K562 (cell line): ENCODE data around the gene CARD9. TPM values are rescaled to one million over a fixed set of nuclear protein-coding genes. Genes with fewer than 3 reads are reported as not detected.
A peak's percentile ranks its signal among the peaks of the same experiment; 100 is the strongest.

Experiments
- ATAC-seq: fragments of 200-7000 bp; cut with Tn5 transposase; 3 replicates; pipeline ENCODE4 v1.9.1; 2020; ENCODE audit warnings: moderate library complexity
- BruUV-seq: library from RNA; stranded (reverse); fragments of 400-500 nt; replicated peaks from 2 replicates; lab custom pipeline; 2021; lab: Mats Ljungman, UMichigan
- CTCF ChIA-PET: fragments of 300-600 bp; formaldehyde crosslinking; extraction: SDS; loops from one replicate; lab custom pipeline; 2021; ENCODE audit warnings: low intra/inter-chr PET ratio; lab: Yijun Ruan, JAX
- POLR2A ChIA-PET: fragments of 300-600, 350-650 bp; sonication (Branson Sonifier 250); formaldehyde crosslinking; extraction: SDS; loops from one replicate; lab custom pipeline; 2021; ENCODE audit warnings: antibody characterized with exemption, inconsistent platforms; lab: Yijun Ruan, JAX
- DNase-seq, 4 experiments: peaks; one replicate each; pipeline versions ENCODE4 v3.0.0 to v3.0.0-alpha.2; 2011 to 2018; ENCODE audit warnings: low spot score in 3 of 4, mixed read lengths in 3 of 4; ENCODE audit errors: extremely low read depth in 1 of 4
- FAIRE-seq: peaks from 2 replicates; lab custom pipeline; 2011; peaks lifted over from hg19 to GRCh38; lab: Jason Lieb, UNC
- H2AFZ ChIP-seq: 2 replicates; pipeline ENCODE4 v1.6.0; 2011; ENCODE audit warnings: low read depth, low read length, control low read depth, inconsistent platforms
- H3K27ac ChIP-seq: fragments of 200-600 bp; 3 replicates; pipeline ENCODE4 v1.8.0; 2011; ENCODE audit warnings: low read depth, mild to moderate bottlenecking, control low read depth, inconsistent platforms, low read length, moderate library complexity, mixed read lengths; ENCODE audit errors: extremely low read depth
- H3K27me3 ChIP-seq, 2 experiments: fragments of 300-600 bp in 1 of 2; 2 replicates in 1 of 2; 3 replicates in 1 of 2; pipeline versions ENCODE4 v1.6.0 to v1.8.0; 2011; ENCODE audit warnings: inconsistent platforms in 2 of 2, low read length in 2 of 2, mild to moderate bottlenecking in 1 of 2, mixed read lengths in 1 of 2, moderate library complexity in 1 of 2; ENCODE audit not compliant: control insufficient read depth in 2 of 2, insufficient read depth in 2 of 2
- H3K36me3 ChIP-seq: fragments of 300-600 bp; 3 replicates; pipeline ENCODE4 v1.8.0; 2011; ENCODE audit warnings: mild to moderate bottlenecking, low read length, inconsistent platforms; ENCODE audit not compliant: control insufficient read depth, insufficient read depth
- H3K4me1 ChIP-seq, 2 experiments: fragments of 200-600 bp in 1 of 2; replicated peaks in 1 of 2; 2 replicates in 1 of 2; 3 replicates in 1 of 2; pipeline versions ENCODE4 v1.5.1 to v1.8.0; 2011; ENCODE audit warnings: inconsistent platforms in 2 of 2, low read length in 2 of 2, mild to moderate bottlenecking in 1 of 2, mixed read lengths in 1 of 2, moderate library complexity in 1 of 2; ENCODE audit not compliant: control insufficient read depth in 2 of 2, insufficient read depth in 2 of 2
- H3K4me2 ChIP-seq: 2 replicates; pipeline ENCODE4 v1.6.1; 2011; ENCODE audit warnings: low read length, control low read depth, inconsistent platforms, mixed read lengths; ENCODE audit not compliant: insufficient read depth
- H3K4me3 ChIP-seq: fragments of 200-600 bp; sonication (generic), shearing (Covaris generic); 2 replicates; pipeline ENCODE4 v1.5.1; 2016; ENCODE audit warnings: control low read depth, inconsistent platforms
- H3K79me2 ChIP-seq: fragments of 200-600 bp; 3 replicates; pipeline ENCODE4 v1.8.0; 2011; ENCODE audit warnings: low read length, inconsistent platforms; ENCODE audit not compliant: control insufficient read depth, insufficient read depth
- H3K9ac ChIP-seq, 2 experiments: 2 replicates each; pipeline versions ENCODE4 v1.6.0 to v1.6.1; 2011; ENCODE audit warnings: low read depth in 2 of 2, low read length in 2 of 2, control low read depth in 1 of 2, inconsistent platforms in 1 of 2, mild to moderate bottlenecking in 1 of 2, mixed read lengths in 1 of 2; ENCODE audit not compliant: insufficient read depth in 1 of 2
- H3K9me1 ChIP-seq: one replicate; pipeline ENCODE4 v1.6.0; 2011; ENCODE audit warnings: inconsistent platforms, mild to moderate bottlenecking, low read length, moderate library complexity; ENCODE audit not compliant: control insufficient read depth, insufficient read depth
- H3K9me3 ChIP-seq: replicated peaks from 2 replicates; pipeline ENCODE4 v1.5.1; 2011; ENCODE audit warnings: low read depth, low read length, inconsistent platforms; ENCODE audit not compliant: control insufficient read depth, insufficient read depth
- H4K20me1 ChIP-seq: replicated peaks from 2 replicates; pipeline ENCODE4 v1.6.1; 2011; ENCODE audit warnings: low read length, inconsistent platforms, mixed read lengths; ENCODE audit not compliant: control insufficient read depth, insufficient read depth
- BCL6 ChIP-seq: fragments of 250-450 bp; sonication (Bioruptor Pico); IDR thresholded peaks from 2 replicates; pipeline ENCODE4 v1.4.0; 2020
- CBX3 ChIP-seq, 2 experiments: IDR thresholded peaks; 1 replicate in 1 of 2; 2 replicates in 1 of 2; pipeline ENCODE4 v1.6.1; 2012; ENCODE audit warnings: inconsistent platforms in 2 of 2, low read length in 2 of 2, borderline replicate concordance in 1 of 2, control low read depth in 1 of 2
- CXXC5 ChIP-seq: fragments of 250-450 bp; sonication (Bioruptor Pico); IDR thresholded peaks from 2 replicates; pipeline ENCODE4 v1.8.0; 2022; ENCODE audit warnings: inconsistent platforms, mild to moderate bottlenecking, moderate library complexity
- GATA2 ChIP-seq: sonication (generic); formaldehyde crosslinking; IDR thresholded peaks from 2 replicates; pipeline ENCODE4 v1.4.0; 2020; ENCODE audit warnings: mild to moderate bottlenecking, missing genetic modification reagents
- PREB ChIP-seq: sonication (generic); formaldehyde crosslinking; IDR thresholded peaks from 2 replicates; pipeline ENCODE4 v1.8.1; 2023; ENCODE audit warnings: mild to moderate bottlenecking, missing genetic modification reagents
- SAFB ChIP-seq: fragments of 200-400 bp; formaldehyde crosslinking; IDR thresholded peaks from 2 replicates; pipeline ENCODE4 v1.6.1; 2017; ENCODE audit warnings: low read depth, low read length, borderline replicate concordance
- SRF ChIP-seq, 2 experiments: fragments of 250-450, 450-650 bp in 1 of 2; sonication (Bioruptor Pico) in 1 of 2; sonication (generic) in 1 of 2; formaldehyde crosslinking; IDR thresholded peaks; 2 replicates each; pipeline versions ENCODE4 v1.5.0 to v1.5.1; 2020 to 2022; ENCODE audit warnings: mild to moderate bottlenecking in 1 of 2, missing genetic modification reagents in 1 of 2
- TRIM28 ChIP-seq: fragments of 450-650 bp; IDR thresholded peaks from 2 replicates; pipeline ENCODE4 v1.6.1; 2017
- YY1 ChIP-seq, 3 experiments: IDR thresholded peaks; 2 replicates each; pipeline ENCODE4 v1.6.1; 2011; ENCODE audit warnings: low read length in 2 of 3, mild to moderate bottlenecking in 2 of 3, moderate library complexity in 2 of 3, borderline replicate concordance in 1 of 3, control low read depth in 1 of 3, low read depth in 1 of 3; ENCODE audit not compliant: insufficient read depth in 3 of 3, insufficient replicate concordance in 2 of 3, control insufficient read depth in 1 of 3, insufficient read length in 1 of 3; ENCODE audit errors: extremely low read depth in 1 of 3
- ZFP1 ChIP-seq: fragments of 450-650 bp; formaldehyde crosslinking; IDR thresholded peaks from 2 replicates; pipeline ENCODE4 v1.4.0; 2020; ENCODE audit warnings: mild to moderate bottlenecking, mixed read lengths
- ZNF232 ChIP-seq: sonication (generic); formaldehyde crosslinking; IDR thresholded peaks from 2 replicates; pipeline ENCODE4 v1.8.0; 2022; ENCODE audit warnings: mild to moderate bottlenecking, missing genetic modification reagents
- ZNF445 ChIP-seq: fragments of 250-450 bp; sonication (Bioruptor Pico); IDR thresholded peaks from 2 replicates; pipeline ENCODE4 v1.4.0; 2020; ENCODE audit warnings: low read depth, mild to moderate bottlenecking, moderate library complexity
- ZNF561 ChIP-seq: fragments of 450-650 bp; formaldehyde crosslinking; conservative IDR thresholded peaks from 2 replicates; pipeline ENCODE4 v1.4.0; 2020; ENCODE audit warnings: mild to moderate bottlenecking, moderate library complexity
- ZNF766 ChIP-seq: fragments of 200-800 bp; sonication (Bioruptor generic); conservative IDR thresholded peaks from 2 replicates; pipeline ENCODE4 v1.6.1; 2016; ENCODE audit warnings: missing genetic modification characterization, missing compliant biosample characterization
- WGBS: fragments of 100-300 bp; shearing (Covaris generic); methylation state at CpG from one replicate; pipeline ENCODE4 v1.1.6; 2016; ENCODE audit warnings: low coverage, mixed read lengths; ENCODE audit not compliant: insufficient coverage; ENCODE audit errors: missing lambda C conversion rate; 5-methylcytosine and 5-hydroxymethylcytosine counted together
- in situ Hi-C: fragments of 300-500 bp; cut with MboI; formaldehyde crosslinking; loops from 4 replicates; pipeline ENCODE4 v1.15.0; 2018; ENCODE audit warnings: inconsistent platforms, mixed read lengths
- intact Hi-C: fragments of 100-400 bp; cut with micrococcal nuclease; formaldehyde crosslinking; loops from 2 replicates; pipeline ENCODE4 v1.14.2; 2022
- polyA plus RNA-seq, 8 experiments: library from polyadenylated mRNA; depleted of rRNA in 4 of 8; stranded (reverse) in 5 of 8; unstranded in 3 of 8; fragments of >200 nt; fragmentation: Nextera tagmentation in 2 of 8; fragmentation: Illumina TruSeq in 1 of 8; extraction: Ambion mirVana in 2 of 8; extraction: Trizol in 1 of 8; gene quantifications; 2 replicates each; pipeline versions ENCODE4 v1.2.1 to v1.2.3, GENCODE V29; 2011 to 2014; ENCODE audit warnings: inconsistent platforms in 1 of 8, missing spikeins in 1 of 8
- total RNA-seq, 7 experiments: library from RNA; depleted of rRNA in 6 of 7; stranded (reverse); fragments of >200 nt in 6 of 7; fragmentation: Illumina TruSeq in 2 of 7; extraction: Trizol in 2 of 7; gene quantifications; 2 replicates each; pipeline versions ENCODE4 v1.2.1 to v1.2.3, GENCODE V29; 2011 to 2021; ENCODE audit warnings: low replicate concordance in 1 of 7
- TF ChIP-seq, protein P1 (sequence below): fragments of 450-650 bp; formaldehyde crosslinking; IDR thresholded peaks from 2 replicates; pipeline ENCODE4 v1.4.0; 2022; ENCODE audit warnings: missing genetic modification characterization
- TF ChIP-seq, protein P2 (sequence below): fragments of 450-650 bp; IDR thresholded peaks from 2 replicates; pipeline ENCODE4 v1.6.1; 2017; ENCODE audit warnings: antibody characterized with exemption

Gene CARD9
- total and polyA plus RNA-seq, 9 of the 15 experiments (the other 6 are each of a cell fraction or from before 2014, with no cell fraction given), result 1.7 to 53.0 (median 9.7) TPM

DNA sequence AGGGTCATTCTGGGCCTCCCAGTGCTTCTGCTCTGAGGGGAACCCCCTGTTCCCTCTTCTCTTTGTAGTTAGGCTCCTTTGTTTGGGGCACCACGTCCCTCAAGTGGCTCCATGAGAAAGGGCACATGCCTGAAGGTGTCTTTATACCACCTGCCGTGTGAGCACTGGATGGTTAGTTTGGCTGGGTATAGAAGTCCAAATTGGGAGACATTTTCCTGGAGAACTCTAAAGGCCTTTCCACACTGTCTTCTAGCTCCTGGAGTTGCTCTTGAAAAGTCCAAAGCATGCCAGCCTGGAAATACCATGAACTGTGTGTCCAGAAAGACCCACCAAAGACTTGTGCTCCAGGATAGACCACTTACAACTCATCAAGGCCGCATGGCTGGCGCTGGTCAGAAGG is 58.5 kb downstream of the CARD9 start:
- Histone ChIP-seq H3K9me1 (no peaks in the 10 kb centered on the region), H3K9me3 (peaks cover 7% of the 10 kb centered on the region), H3K27me3 (peaks cover 0 to 22% of the 10 kb centered on the region in 2 experiments; a peak in 1 of 5 replicates), H3K4me2 (no peak overlapping the region), H2AFZ (no peak overlapping the region), H3K4me3 (no peak overlapping the region), H3K4me1 (peaks cover 0 to 47% of the 10 kb centered on the region in 2 experiments; a peak in 3 of 5 replicates), H3K27ac (no peak overlapping the region), H3K36me3 (no peaks in the 10 kb centered on the region), H3K9ac (no peak overlapping the region), H3K79me2 (no peaks in the 10 kb centered on the region), H4K20me1 (no peaks in the 10 kb centered on the region)
- no peak for ATAC-seq
- 14% methylated on average over 4 of the region's 4 CpGs for WGBS
- TF ChIP-seq YY1 (IDR thresholded peaks at IDR 0.05; ENCODE audit: borderline replicate concordance in 1 of 3, control insufficient read depth in 1 of 3, extremely low read depth in 1 of 3, insufficient read depth in 3 of 3, insufficient read length in 1 of 3, insufficient replicate concordance in 2 of 3, low read depth in 1 of 3, low read length in 2 of 3), result peak in 1 of 3 experiments; percentile 37
- TF ChIP-seq ZNF561 (CRISPR knock-in tag), result no peak
- TF ChIP-seq, protein P1, sequence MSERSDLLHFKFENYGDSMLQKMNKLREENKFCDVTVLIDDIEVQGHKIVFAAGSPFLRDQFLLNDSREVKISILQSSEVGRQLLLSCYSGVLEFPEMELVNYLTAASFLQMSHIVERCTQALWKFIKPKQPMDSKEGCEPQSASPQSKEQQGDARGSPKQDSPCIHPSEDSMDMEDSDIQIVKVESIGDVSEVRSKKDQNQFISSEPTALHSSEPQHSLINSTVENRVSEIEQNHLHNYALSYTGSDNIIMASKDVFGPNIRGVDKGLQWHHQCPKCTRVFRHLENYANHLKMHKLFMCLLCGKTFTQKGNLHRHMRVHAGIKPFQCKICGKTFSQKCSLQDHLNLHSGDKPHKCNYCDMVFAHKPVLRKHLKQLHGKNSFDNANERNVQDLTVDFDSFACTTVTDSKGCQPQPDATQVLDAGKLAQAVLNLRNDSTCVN (CRISPR knock-in tag), result no peak
- no peak for TF ChIP-seq PREB (CRISPR knock-in tag)
- no peak for TF ChIP-seq ZNF766 (CRISPR knock-in tag)
- no peak for TF ChIP-seq CXXC5 (CRISPR knock-in tag)
- no peak for TF ChIP-seq ZNF445 (CRISPR knock-in tag)
- TF ChIP-seq CBX3 (IDR thresholded peaks at IDR 0.05; ENCODE audit: borderline replicate concordance in 1 of 2, low read length in 2 of 2), result peak in 1 of 2 experiments; percentile 82; a peak in 2 of 3 replicates
- TF ChIP-seq, protein P2, sequence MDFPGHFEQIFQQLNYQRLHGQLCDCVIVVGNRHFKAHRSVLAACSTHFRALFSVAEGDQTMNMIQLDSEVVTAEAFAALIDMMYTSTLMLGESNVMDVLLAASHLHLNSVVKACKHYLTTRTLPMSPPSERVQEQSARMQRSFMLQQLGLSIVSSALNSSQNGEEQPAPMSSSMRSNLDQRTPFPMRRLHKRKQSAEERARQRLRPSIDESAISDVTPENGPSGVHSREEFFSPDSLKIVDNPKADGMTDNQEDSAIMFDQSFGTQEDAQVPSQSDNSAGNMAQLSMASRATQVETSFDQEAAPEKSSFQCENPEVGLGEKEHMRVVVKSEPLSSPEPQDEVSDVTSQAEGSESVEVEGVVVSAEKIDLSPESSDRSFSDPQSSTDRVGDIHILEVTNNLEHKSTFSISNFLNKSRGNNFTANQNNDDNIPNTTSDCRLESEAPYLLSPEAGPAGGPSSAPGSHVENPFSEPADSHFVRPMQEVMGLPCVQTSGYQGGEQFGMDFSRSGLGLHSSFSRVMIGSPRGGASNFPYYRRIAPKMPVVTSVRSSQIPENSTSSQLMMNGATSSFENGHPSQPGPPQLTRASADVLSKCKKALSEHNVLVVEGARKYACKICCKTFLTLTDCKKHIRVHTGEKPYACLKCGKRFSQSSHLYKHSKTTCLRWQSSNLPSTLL, result no peak
- TF ChIP-seq ZFP1 (CRISPR knock-in tag), result peak; percentile 95
- TF ChIP-seq GATA2 (CRISPR knock-in tag), result no peak
- TF ChIP-seq BCL6, result no peak
- no peak for TF ChIP-seq SAFB
- peak; percentile 28; the same call in 1 of the 2 replicates for TF ChIP-seq TRIM28
- no peak for TF ChIP-seq SRF (CRISPR knock-in tag; IDR thresholded peaks at IDR 0.05)
- TF ChIP-seq ZNF232 (CRISPR knock-in tag), result no peak
- POLR2A ChIA-PET, result no interaction called here
- no TSS peak for BruUV-seq
- no peak for DNase-seq
- in situ Hi-C loops (no loop called here), intact Hi-C loops (no loop called here)
- no peak for FAIRE-seq
- CTCF ChIA-PET, result no interaction called here
